Mesothelial cell of epicardium (in vitro differentiated cells): ENCODE results near the gene NUDT12. TPM values are rescaled to one million over a fixed set of nuclear protein-coding genes. Genes with fewer than 3 reads are reported as not detected.

Experiments used
- DNase-seq, 2 experiments: peaks; one replicate each; pipeline ENCODE4 v3.0.0; 2021; ENCODE audit warnings: low spot score in 2 of 2; ENCODE audit not compliant: unreplicated experiment in 2 of 2
- H3K27ac Mint-ChIP-seq: 2 replicates; pipeline ENCODE4 v1.8.0; 2021; ENCODE audit warnings: mixed read lengths
- H3K27me3 Mint-ChIP-seq: 2 replicates; pipeline ENCODE4 v1.8.0; 2021; ENCODE audit warnings: low read depth, mixed read lengths
- H3K36me3 Mint-ChIP-seq: 2 replicates; pipeline ENCODE4 v1.8.0; 2021; ENCODE audit warnings: mixed read lengths
- H3K4me1 Mint-ChIP-seq: 2 replicates; pipeline ENCODE4 v1.8.0; 2021; ENCODE audit warnings: mixed read lengths
- H3K4me3 Mint-ChIP-seq: 2 replicates; pipeline ENCODE4 v1.8.0; 2021; ENCODE audit warnings: mild to moderate bottlenecking, moderate library complexity, mixed read lengths
- H3K9me3 Mint-ChIP-seq: 2 replicates; pipeline ENCODE4 v1.8.0; 2021; ENCODE audit warnings: mixed read lengths
- CTCF ChIP-seq: fragments of 200-600 bp; sonication (generic); IDR thresholded peaks from one replicate; pipeline ENCODE4 v1.5.0; 2021; ENCODE audit warnings: antibody characterized with exemption; ENCODE audit not compliant: unreplicated experiment
- total RNA-seq: library from RNA; stranded (reverse); gene quantifications from 3 replicates; pipeline ENCODE4 v1.2.1, GENCODE V29; 2021

NUDT12 gene
- total RNA-seq, 1 donor from 2014 or later: 14.1 TPM

- DNase-seq: no peak
- no peak overlapping the region for H3K27ac Mint-ChIP-seq
- H3K4me3 Mint-ChIP-seq: no peak overlapping the region
- peaks cover 2% of the 10 kb centered on the region for H3K9me3 Mint-ChIP-seq
- H3K4me1 Mint-ChIP-seq: peaks cover 13% of the 10 kb centered on the region
- H3K27me3 Mint-ChIP-seq: no peaks in the 10 kb centered on the region
- H3K36me3 Mint-ChIP-seq: no peaks in the 10 kb centered on the region
- TF ChIP-seq CTCF: no peak
These were observed 50.1 kb downstream of the NUDT12 start for GRCh38 chr5:103512500-103512899.

GRCh38 chr5:103511554-103511885, 51.1 kb downstream of the NUDT12 start:
- no peak overlapping the region for H3K27ac Mint-ChIP-seq
- H3K4me3 Mint-ChIP-seq: no peak overlapping the region
- H3K27me3 Mint-ChIP-seq: no peaks in the 10 kb centered on the region
- H3K4me1 Mint-ChIP-seq: peaks cover 13% of the 10 kb centered on the region
- peaks cover 4% of the 10 kb centered on the region for H3K36me3 Mint-ChIP-seq
- peaks cover 12% of the 10 kb centered on the region for H3K9me3 Mint-ChIP-seq
- DNase-seq: no peak
- TF ChIP-seq CTCF: no peak

GRCh38 chr5:103510851-103511553, 51.6 kb downstream of the NUDT12 start:
- DNase-seq: no peak
- Mint-ChIP-seq H3K4me3 (no peak overlapping the region), H3K4me1 (peaks cover 13% of the 10 kb centered on the region), H3K27me3 (no peaks in the 10 kb centered on the region), H3K36me3 (peaks cover 7% of the 10 kb centered on the region), H3K27ac (no peak overlapping the region), H3K9me3 (peaks cover 17% of the 10 kb centered on the region)
- no peak for TF ChIP-seq CTCF

GRCh38 chr5:103505581-103506305, 56.8 kb downstream of the NUDT12 start:
- TF ChIP-seq CTCF: no peak
- no peak for DNase-seq
- Mint-ChIP-seq H3K4me3 (no peak overlapping the region), H3K4me1 (no peaks in the 10 kb centered on the region), H3K36me3 (peaks cover 7% of the 10 kb centered on the region), H3K27ac (no peak overlapping the region), H3K27me3 (no peaks in the 10 kb centered on the region), H3K9me3 (peaks cover 23% of the 10 kb centered on the region)

GRCh38 chr5:103503066-103503465, 59.5 kb downstream of the NUDT12 start:
- H3K4me3 Mint-ChIP-seq: no peak overlapping the region
- peaks cover 7% of the 10 kb centered on the region for H3K36me3 Mint-ChIP-seq
- no peaks in the 10 kb centered on the region for H3K27me3 Mint-ChIP-seq
- H3K4me1 Mint-ChIP-seq: no peaks in the 10 kb centered on the region
- H3K9me3 Mint-ChIP-seq: peaks cover 23% of the 10 kb centered on the region
- TF ChIP-seq CTCF: no peak
- H3K27ac Mint-ChIP-seq: no peak overlapping the region
- DNase-seq: no peak
